Naive thymus-derived CD4-positive, alpha-beta T cell (primary cell): ENCODE data around the gene FAM3D. TPM values are rescaled to one million over a fixed set of nuclear protein-coding genes. Genes with fewer than 3 reads are reported as not detected.

ENCODE experiments used
- ATAC-seq: fragments of 150-1000 bp; cut with Tn5 transposase; 2 replicates; pipeline ENCODE4 v1.10.0; 2021; ENCODE audit warnings: mild to moderate bottlenecking, moderate library complexity
- CTCF ChIA-PET: fragments of 350-600 bp; sonication (Branson Sonifier 250); formaldehyde crosslinking; loops from one replicate; lab custom pipeline; 2021; ENCODE audit warnings: antibody characterized with exemption; lab: Charles Lee
- POLR2A ChIA-PET: fragments of 350-600 bp; sonication (Branson Sonifier 250); formaldehyde crosslinking; loops from one replicate; lab custom pipeline; 2021; ENCODE audit warnings: antibody characterized with exemption, inconsistent platforms; lab: Charles Lee
- DNase-seq, 9 donors: peaks; one replicate each; pipeline versions ENCODE4 v3.0.0 to v3.0.0-alpha.2; 2020 to 2022; ENCODE audit warnings: mixed read lengths in 1 of 9
- H3K27ac ChIP-seq: one replicate; pipeline ENCODE4 v1.7.0; 2013; ENCODE audit warnings: mild to moderate bottlenecking, low read depth, low read length, moderate library complexity
- H3K27me3 ChIP-seq, 2 donors: one replicate each; pipeline ENCODE4 v1.7.0; 2013; ENCODE audit warnings: low read length in 2 of 2, mild to moderate bottlenecking in 2 of 2, moderate library complexity in 2 of 2; ENCODE audit not compliant: control insufficient read depth in 2 of 2, insufficient read depth in 2 of 2
- H3K36me3 ChIP-seq, 3 experiments: 1 replicate in 2 of 3; 2 replicates in 1 of 3; pipeline ENCODE4 v1.7.0; 2013; ENCODE audit warnings: low read length in 3 of 3, mild to moderate bottlenecking in 3 of 3, moderate library complexity in 1 of 3; ENCODE audit not compliant: insufficient read depth in 3 of 3, control insufficient read depth in 2 of 3
- H3K4me1 ChIP-seq, 2 donors: one replicate each; pipeline ENCODE4 v1.7.0; 2013; ENCODE audit warnings: low read length in 2 of 2, mild to moderate bottlenecking in 2 of 2, moderate library complexity in 1 of 2; ENCODE audit not compliant: control insufficient read depth in 2 of 2, insufficient read depth in 2 of 2
- H3K4me3 ChIP-seq: 2 replicates; pipeline ENCODE4 v1.7.0; 2013; ENCODE audit warnings: mild to moderate bottlenecking, low read length
- H3K9me3 ChIP-seq, 3 experiments: 1 replicate in 2 of 3; 2 replicates in 1 of 3; pipeline ENCODE4 v1.7.0; 2013; ENCODE audit warnings: low read length in 3 of 3; ENCODE audit not compliant: control insufficient read depth in 2 of 3
- H3K27ac Mint-ChIP-seq, 9 donors: one replicate each; pipeline ENCODE4 v1.8.0; 2020 to 2022; ENCODE audit warnings: mixed read lengths in 9 of 9, mild to moderate bottlenecking in 8 of 9, moderate library complexity in 5 of 9, inconsistent platforms in 2 of 9
- H3K27me3 Mint-ChIP-seq, 5 donors: one replicate each; pipeline ENCODE4 v1.8.0; 2021 to 2022; ENCODE audit warnings: mixed read lengths in 5 of 5, mild to moderate bottlenecking in 1 of 5
- H3K36me3 Mint-ChIP-seq, 5 donors: one replicate each; pipeline ENCODE4 v1.8.0; 2020 to 2022; ENCODE audit warnings: mixed read lengths in 5 of 5, mild to moderate bottlenecking in 3 of 5, inconsistent platforms in 1 of 5
- H3K4me1 Mint-ChIP-seq, 7 donors: one replicate each; pipeline ENCODE4 v1.8.0; 2020 to 2022; ENCODE audit warnings: mixed read lengths in 7 of 7, mild to moderate bottlenecking in 3 of 7, inconsistent platforms in 1 of 7
- H3K4me3 Mint-ChIP-seq, 10 donors: one replicate each; pipeline ENCODE4 v1.8.0; 2020 to 2022; ENCODE audit warnings: mild to moderate bottlenecking in 10 of 10, mixed read lengths in 10 of 10, moderate library complexity in 6 of 10, inconsistent platforms in 2 of 10
- H3K9me3 Mint-ChIP-seq, 11 donors: one replicate each; pipeline ENCODE4 v1.8.0; 2020 to 2022; ENCODE audit warnings: mixed read lengths in 11 of 11, mild to moderate bottlenecking in 4 of 11, inconsistent platforms in 1 of 11, moderate library complexity in 1 of 11
- intact Hi-C, 2 donors: fragments of 100-400 bp; cut with micrococcal nuclease; formaldehyde crosslinking; loops; one replicate each; pipeline ENCODE4 v1.15.1; 2023
- polyA plus RNA-seq, 2 donors: library from polyadenylated mRNA; unstranded; fragments of 300-500 nt; fragmentation: Illumina TruSeq; gene quantifications; one replicate each; pipeline ENCODE4 v1.2.3, GENCODE V29; 2021
- total RNA-seq, 6 experiments: library from RNA in 5 of 6; stranded (reverse) in 5 of 6; gene quantifications; 1 replicate in 5 of 6; 2 replicates in 1 of 6; pipeline ENCODE4 v1.2.3 and lab custom pipeline; 2021 to 2026

The FAM3D gene
- total and polyA plus RNA-seq, 7 experiments from 2014 or later = not detected

DNA sequence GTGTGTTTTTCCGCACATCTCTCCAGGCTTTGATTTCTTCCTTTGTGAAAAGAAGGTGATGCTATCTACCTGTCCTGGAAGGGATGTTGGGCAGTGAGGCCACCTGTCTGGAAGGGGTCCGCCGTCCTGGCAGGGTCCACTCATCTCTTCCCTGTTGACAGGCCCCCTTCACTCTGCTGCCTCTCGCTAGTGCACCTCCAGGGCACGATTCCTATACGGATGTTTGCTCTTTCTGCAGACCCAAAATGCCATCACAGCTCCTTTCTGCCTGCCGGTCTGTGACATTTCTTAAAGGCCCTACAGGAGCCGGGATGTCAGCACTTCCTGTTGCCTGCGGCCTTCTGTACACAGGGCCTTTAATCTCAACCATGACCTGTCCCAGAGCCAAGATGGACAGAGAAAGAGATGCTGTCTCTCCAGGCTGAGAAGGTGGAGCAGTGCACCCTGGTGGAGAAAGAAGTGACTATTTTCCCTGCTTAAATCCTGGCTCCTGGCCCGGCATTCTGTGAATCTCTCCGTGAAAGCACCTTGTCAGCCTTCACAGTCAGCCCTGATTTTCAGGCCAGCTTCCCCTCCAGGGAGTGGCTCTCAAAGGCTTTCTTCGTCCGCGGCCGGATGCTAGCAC, 7.4 kb downstream of the FAM3D start:
- intact Hi-C loops = no loop called here
- peaks cover 5 to 18% (median 13%) of the 10 kb centered on the region in 5 donors for H3K27me3 Mint-ChIP-seq
- no peaks in the 10 kb centered on the region for H3K9me3 ChIP-seq
- H3K27ac Mint-ChIP-seq = no peak overlapping the region
- DNase-seq (no peak), ATAC-seq (no peak)
- H3K4me1 Mint-ChIP-seq = peaks cover 0 to 3% (median 0%) of the 10 kb centered on the region in 7 donors
- no peaks in the 10 kb centered on the region for H3K27me3 ChIP-seq
- H3K27ac ChIP-seq = no peak overlapping the region
- H3K4me1 ChIP-seq = no peaks in the 10 kb centered on the region
- no peaks in the 10 kb centered on the region for H3K36me3 ChIP-seq
- H3K9me3 Mint-ChIP-seq = peaks cover 0 to 6% (median 0%) of the 10 kb centered on the region in 11 donors
- no peak overlapping the region for H3K4me3 Mint-ChIP-seq
- no peak overlapping the region for H3K4me3 ChIP-seq
- no peaks in the 10 kb centered on the region for H3K36me3 Mint-ChIP-seq
- CTCF ChIA-PET = no interaction called here
- POLR2A ChIA-PET = no interaction called here

DNA sequence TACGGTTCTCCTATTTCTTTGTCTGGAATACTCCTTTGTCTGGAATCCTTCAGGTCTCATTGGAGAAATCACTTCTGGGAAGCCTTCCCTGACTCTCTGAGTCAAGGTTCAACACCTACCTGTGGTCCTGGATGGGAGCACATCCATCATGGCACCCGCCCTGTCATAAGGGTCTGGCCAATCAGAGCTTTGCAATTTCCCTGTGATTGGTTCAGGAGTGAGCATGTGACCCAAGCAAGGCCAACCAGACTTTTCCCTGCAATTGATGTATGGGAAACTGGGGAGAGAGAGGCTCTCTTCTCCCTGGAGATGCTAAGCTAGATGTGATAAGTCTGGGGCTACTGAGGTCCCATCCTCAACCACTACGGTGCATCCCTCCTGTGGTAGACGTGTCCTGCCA, 8.1 kb downstream of the FAM3D start:
- H3K27ac ChIP-seq = no peak overlapping the region
- Mint-ChIP-seq H3K4me1 (peaks cover 0 to 3% (median 0%) of the 10 kb centered on the region in 7 donors), H3K27me3 (peaks cover 5 to 16% (median 14%) of the 10 kb centered on the region in 5 donors), H3K36me3 (no peaks in the 10 kb centered on the region), H3K27ac (no peak overlapping the region), H3K9me3 (peaks cover 0 to 6% (median 0%) of the 10 kb centered on the region in 11 donors), H3K4me3 (no peak overlapping the region)
- ATAC-seq (no peak), DNase-seq (no peak)
- no peak overlapping the region for H3K4me3 ChIP-seq
- intact Hi-C loops = no loop called here
- no peaks in the 10 kb centered on the region for H3K27me3 ChIP-seq
- no peaks in the 10 kb centered on the region for H3K36me3 ChIP-seq
- POLR2A ChIA-PET = no interaction called here
- H3K4me1 ChIP-seq = no peaks in the 10 kb centered on the region
- no peaks in the 10 kb centered on the region for H3K9me3 ChIP-seq
- CTCF ChIA-PET = no interaction called here

DNA sequence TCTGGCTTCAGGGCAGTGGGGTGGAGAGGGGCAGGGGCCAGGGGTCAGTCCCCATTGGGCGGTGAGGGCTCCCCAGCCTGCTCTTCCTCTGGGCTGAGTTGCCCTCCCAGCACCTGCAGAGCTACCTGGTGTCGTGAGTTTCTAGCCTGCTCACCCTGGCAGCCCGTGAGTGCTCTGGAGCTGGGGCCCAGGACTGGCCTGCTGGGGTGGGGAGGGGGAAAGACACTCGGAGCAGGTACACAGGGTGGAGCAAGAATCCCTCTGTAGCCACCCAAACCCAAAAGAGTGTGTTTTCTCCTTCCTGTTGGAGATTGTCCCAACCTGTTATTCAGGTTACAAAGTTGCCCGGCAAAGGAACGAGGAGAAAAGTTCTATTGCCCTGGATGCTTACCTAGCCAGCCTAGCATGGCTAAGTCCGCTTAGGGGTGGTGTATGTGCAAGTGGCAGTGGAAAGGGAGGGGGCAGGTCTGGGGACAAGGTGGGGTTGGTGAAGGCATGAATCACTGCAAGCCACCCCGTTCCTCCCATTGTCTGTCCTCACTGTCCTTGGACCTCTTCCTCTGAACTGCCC, 8.9 kb downstream of the FAM3D start:
- no peak for ATAC-seq
- Histone ChIP-seq H3K27me3 (no peaks in the 10 kb centered on the region), H3K4me1 (no peaks in the 10 kb centered on the region), H3K36me3 (no peaks in the 10 kb centered on the region), H3K4me3 (no peak overlapping the region), H3K9me3 (no peaks in the 10 kb centered on the region), H3K27ac (no peak overlapping the region)
- H3K4me3 Mint-ChIP-seq = no peak overlapping the region
- peaks cover 0 to 6% (median 0%) of the 10 kb centered on the region in 11 donors for H3K9me3 Mint-ChIP-seq
- H3K27me3 Mint-ChIP-seq = peaks cover 5 to 24% (median 15%) of the 10 kb centered on the region in 5 donors
- H3K27ac Mint-ChIP-seq = no peak overlapping the region
- ChIA-PET CTCF (no interaction called here), POLR2A (no interaction called here)
- intact Hi-C loops = no loop called here
- H3K4me1 Mint-ChIP-seq = peaks cover 0 to 3% (median 0%) of the 10 kb centered on the region in 7 donors
- H3K36me3 Mint-ChIP-seq = no peaks in the 10 kb centered on the region
- no peak for DNase-seq

DNA sequence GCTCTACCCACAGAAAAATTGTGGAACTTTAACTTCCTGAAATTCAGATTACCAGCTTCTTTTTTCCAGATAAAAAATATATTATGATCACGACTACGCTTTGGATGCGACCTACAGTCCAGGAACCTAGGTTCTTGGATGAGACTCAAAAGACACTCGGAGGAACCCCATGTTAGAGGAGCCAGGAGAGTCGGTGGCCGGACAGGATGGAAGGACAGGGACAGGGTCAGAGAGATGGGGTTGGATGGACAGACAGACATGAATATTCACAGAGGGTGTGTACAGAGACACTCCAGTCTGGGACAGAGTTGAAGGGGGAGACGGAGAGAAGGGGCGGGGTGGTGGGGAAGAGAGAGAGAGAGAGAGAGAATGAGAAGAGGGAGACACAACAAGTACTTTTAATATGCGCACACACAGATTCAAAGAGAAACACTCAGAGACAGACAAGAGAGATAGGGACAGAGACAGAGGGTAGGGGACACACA, 9.5 kb downstream of the FAM3D start:
- no peak overlapping the region for H3K4me3 ChIP-seq
- DNase-seq (no peak), ATAC-seq (no peak)
- ChIA-PET POLR2A (no interaction called here), CTCF (no interaction called here)
- no peaks in the 10 kb centered on the region for H3K36me3 ChIP-seq
- intact Hi-C loops = no loop called here
- H3K4me1 ChIP-seq = no peaks in the 10 kb centered on the region
- no peak overlapping the region for H3K27ac Mint-ChIP-seq
- peaks cover 0 to 6% (median 0%) of the 10 kb centered on the region in 7 donors for H3K4me1 Mint-ChIP-seq
- no peaks in the 10 kb centered on the region for H3K36me3 Mint-ChIP-seq
- no peak overlapping the region for H3K4me3 Mint-ChIP-seq
- H3K27ac ChIP-seq = no peak overlapping the region
- no peaks in the 10 kb centered on the region for H3K9me3 ChIP-seq
- H3K27me3 Mint-ChIP-seq = peaks cover 5 to 24% (median 15%) of the 10 kb centered on the region in 5 donors
- peaks cover 0 to 6% (median 0%) of the 10 kb centered on the region in 11 donors for H3K9me3 Mint-ChIP-seq
- H3K27me3 ChIP-seq = no peaks in the 10 kb centered on the region

DNA sequence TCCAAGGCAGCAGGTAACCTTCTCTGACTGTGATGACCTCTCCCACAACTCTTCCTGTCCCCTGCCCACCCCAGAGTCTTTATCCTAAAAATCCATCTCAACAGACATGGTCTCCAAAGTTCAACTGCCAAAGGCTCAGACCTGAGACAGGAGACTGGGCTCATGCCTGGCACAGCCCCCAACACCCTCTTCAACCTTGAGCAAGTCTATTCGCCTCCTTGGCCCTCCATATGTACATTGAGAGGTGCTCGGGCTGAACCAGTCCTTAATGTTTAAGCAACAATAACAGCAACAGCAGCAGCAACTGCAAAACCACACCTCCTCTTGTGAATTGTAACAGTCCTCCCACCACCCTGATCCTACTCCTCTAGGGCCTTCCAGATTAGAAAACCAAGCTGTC, 9.9 kb downstream of the FAM3D start:
- no peak for DNase-seq
- no peaks in the 10 kb centered on the region for H3K36me3 ChIP-seq
- ChIA-PET CTCF (no interaction called here), POLR2A (no interaction called here)
- intact Hi-C loops = no loop called here
- H3K4me3 ChIP-seq = no peak overlapping the region
- Mint-ChIP-seq H3K36me3 (no peaks in the 10 kb centered on the region), H3K27me3 (peaks cover 5 to 24% (median 15%) of the 10 kb centered on the region in 5 donors), H3K4me1 (peaks cover 0 to 6% (median 0%) of the 10 kb centered on the region in 7 donors), H3K27ac (no peak overlapping the region), H3K9me3 (peaks cover 0 to 6% (median 0%) of the 10 kb centered on the region in 11 donors), H3K4me3 (no peak overlapping the region)
- ATAC-seq = no peak
- no peaks in the 10 kb centered on the region for H3K27me3 ChIP-seq
- no peaks in the 10 kb centered on the region for H3K9me3 ChIP-seq
- no peaks in the 10 kb centered on the region for H3K4me1 ChIP-seq
- H3K27ac ChIP-seq = no peak overlapping the region

DNA sequence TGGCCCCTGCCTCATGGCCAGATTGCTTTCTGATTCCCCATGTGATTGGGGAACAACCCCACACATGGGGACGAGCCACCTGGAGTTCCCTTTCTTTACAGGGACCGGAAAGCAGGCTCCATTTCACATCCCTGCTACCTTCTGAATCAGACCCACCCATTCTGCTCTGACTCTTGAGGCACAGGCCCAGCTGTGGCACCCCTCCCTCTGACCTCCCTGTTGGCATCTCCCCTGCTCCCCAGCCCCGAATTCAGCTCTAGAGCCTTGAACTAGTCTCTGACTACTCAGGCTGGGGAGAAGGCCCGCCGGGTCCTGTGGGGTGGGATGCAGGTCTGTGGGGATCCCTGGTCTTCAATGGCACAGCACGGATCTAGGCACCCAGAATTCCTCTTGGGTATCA, 12.1 kb downstream of the FAM3D start:
- H3K27me3 ChIP-seq = no peaks in the 10 kb centered on the region
- H3K4me1 ChIP-seq = no peaks in the 10 kb centered on the region
- H3K9me3 ChIP-seq = no peaks in the 10 kb centered on the region
- no peak overlapping the region for H3K27ac ChIP-seq
- no peaks in the 10 kb centered on the region for H3K36me3 ChIP-seq
- ChIA-PET CTCF (no interaction called here), POLR2A (no interaction called here)
- intact Hi-C loops = no loop called here
- Mint-ChIP-seq H3K4me1 (peaks cover 0 to 6% (median 0%) of the 10 kb centered on the region in 7 donors), H3K27me3 (peaks cover 5 to 24% (median 15%) of the 10 kb centered on the region in 5 donors), H3K4me3 (no peak overlapping the region), H3K27ac (no peak overlapping the region), H3K36me3 (no peaks in the 10 kb centered on the region), H3K9me3 (peaks cover 0 to 3% (median 0%) of the 10 kb centered on the region in 11 donors)
- no peak for DNase-seq
- H3K4me3 ChIP-seq = no peak overlapping the region
- no peak for ATAC-seq
